KOPT-K1 (cell line): ENCODE data around the gene SGCD.

Experiments
- H3K27ac ChIP-seq: fragments of 200-600 bp; sonication (generic); 2 replicates; pipeline ENCODE4 v1.5.1; 2016; ENCODE audit warnings: antibody characterized with exemption, mild to moderate bottlenecking, low read depth, low read length; ENCODE audit not compliant: poor library complexity, severe bottlenecking
- H3K36me3 ChIP-seq: fragments of 200-600 bp; sonication (generic); 2 replicates; pipeline ENCODE4 v1.5.1; 2017; ENCODE audit warnings: antibody characterized with exemption, mild to moderate bottlenecking, low read length, moderate library complexity; ENCODE audit not compliant: insufficient read depth
- H3K9me3 ChIP-seq: fragments of 200-600 bp; sonication (generic); 2 replicates; pipeline ENCODE4 v1.5.1; 2017; ENCODE audit warnings: antibody characterized with exemption, low read length, mild to moderate bottlenecking; ENCODE audit not compliant: insufficient read depth, poor library complexity, severe bottlenecking

SGCD gene

DNA sequence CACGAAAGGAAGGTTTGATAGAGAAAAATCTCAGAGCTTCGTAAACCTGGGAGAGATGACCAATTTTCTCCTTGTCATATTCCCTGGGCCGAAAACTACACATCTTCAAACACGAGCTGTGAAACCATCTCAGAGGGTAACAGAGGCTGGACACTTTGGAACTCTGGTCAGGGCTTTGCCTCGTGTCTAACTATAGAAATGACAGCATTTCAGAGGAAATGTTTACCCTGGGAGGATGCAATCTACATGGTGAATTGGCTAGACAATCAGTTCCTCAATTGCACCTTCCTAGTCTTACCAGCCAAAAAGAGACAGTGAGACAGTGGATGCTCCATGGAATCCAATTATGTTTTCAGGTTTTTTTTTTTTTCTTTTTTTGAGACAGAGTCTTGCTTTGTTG, 414.6 kb downstream of the SGCD start:
- Histone ChIP-seq H3K36me3 (no peaks in the 10 kb centered on the region), H3K27ac (no peak overlapping the region), H3K9me3 (no peaks in the 10 kb centered on the region)

DNA sequence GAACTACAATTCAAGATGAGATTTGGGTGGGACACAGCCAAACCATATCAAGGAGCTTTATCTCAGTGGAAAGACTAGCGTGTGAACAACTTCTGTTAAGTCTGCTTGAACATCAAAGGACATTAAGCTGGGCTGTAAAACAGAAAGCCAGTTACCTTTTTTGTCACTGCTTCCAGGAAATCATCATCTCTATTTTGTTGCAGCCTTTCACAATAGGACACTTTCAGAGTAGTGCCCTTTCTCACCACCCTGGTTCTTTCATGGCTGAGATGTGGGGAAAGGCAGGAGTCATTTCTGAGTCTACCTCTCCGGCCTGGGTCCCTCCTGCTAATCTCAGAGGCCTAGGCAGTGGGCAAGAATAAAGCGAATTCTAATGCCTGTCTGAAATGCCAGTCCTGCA, 426.9 kb downstream of the SGCD start:
- H3K9me3 ChIP-seq: no peaks in the 10 kb centered on the region
- H3K27ac ChIP-seq: no peak overlapping the region
- H3K36me3 ChIP-seq: no peaks in the 10 kb centered on the region

DNA sequence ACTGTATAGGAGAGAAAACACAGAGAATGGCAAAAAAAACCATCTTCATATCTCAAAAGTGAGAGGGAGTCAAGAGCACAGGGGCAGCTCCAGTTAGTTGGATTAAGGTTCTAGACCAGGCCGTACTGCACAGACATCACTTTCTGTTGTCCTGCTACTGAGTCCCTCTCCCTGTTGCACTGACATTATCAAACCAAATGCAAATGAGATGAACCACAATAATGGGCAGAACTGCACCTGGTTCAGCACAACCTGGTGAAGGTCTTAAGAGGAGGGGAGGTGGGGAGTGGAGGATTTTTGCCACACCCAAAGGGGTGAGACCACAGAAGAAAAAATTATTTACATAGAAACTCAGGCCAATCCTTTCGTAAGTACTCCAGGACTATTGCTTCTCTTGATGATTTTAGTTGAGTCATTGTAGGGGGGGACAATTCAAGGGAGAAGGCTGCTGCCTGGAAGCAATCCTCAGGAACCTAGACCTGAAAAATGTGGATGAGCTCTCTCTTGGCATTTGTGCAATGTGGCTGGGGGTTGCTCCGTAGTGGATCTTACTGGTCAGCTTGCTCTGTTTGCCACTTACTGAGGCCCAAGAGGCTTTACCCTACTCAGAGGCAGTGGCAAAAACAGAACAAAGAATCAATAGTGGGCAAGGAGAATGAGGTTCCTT, 428.6 kb downstream of the SGCD start:
- H3K27ac ChIP-seq: no peak overlapping the region
- no peaks in the 10 kb centered on the region for H3K36me3 ChIP-seq
- no peaks in the 10 kb centered on the region for H3K9me3 ChIP-seq

DNA sequence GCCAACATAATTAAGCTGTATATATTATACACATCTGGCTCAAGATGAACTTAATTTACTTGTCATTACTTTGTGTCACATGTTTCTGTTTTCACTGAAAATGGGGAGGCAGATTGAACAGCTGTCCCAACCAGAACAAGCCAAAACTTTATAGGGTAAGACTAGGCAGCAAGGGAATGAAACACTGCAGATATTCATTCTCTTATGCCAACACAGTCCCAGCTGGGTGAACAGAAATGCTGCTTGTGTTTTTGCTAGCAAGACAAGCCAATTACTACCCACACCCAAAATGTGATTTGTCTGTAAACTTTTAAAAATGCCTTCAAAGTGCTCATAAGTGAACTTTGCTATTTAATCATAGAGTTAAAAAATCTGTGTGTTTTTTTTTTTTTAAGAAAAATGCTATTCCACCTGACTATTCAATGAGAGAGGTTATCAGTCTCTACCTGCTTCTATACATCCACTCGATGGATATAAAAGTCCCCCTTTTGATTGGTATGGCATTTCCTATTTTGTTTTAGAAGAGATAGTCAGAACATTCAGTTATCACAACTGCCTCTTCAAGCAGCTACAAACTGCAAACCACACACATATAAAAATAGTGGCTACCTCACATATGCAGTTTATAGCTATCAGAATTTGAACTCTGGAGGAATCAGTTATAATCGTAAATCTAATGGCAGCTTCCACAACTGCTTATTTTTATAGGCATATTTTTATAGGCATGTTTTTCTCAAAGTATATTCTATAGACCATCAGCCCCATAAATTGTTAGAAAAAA, 431.2 kb downstream of the SGCD start:
- no peak overlapping the region for H3K27ac ChIP-seq
- H3K9me3 ChIP-seq: no peaks in the 10 kb centered on the region
- no peaks in the 10 kb centered on the region for H3K36me3 ChIP-seq

DNA sequence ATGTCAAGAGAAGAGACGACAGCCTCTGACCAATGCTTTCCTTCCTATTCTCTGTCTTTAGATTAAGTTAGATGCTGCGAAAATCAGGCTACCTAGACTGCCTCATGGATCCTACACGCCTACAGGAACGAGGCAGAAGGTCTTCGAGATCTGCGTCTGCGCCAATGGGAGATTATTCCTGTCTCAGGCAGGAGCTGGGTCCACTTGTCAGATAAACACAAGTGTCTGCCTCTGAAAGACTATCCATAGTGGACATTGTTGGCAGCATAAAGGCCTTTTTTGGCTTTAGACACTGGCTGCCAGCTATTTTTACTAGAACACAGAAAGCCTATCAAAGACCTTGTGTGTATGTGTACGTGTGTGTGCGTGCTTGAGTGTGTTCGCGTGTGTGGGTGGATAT, 432.2 kb downstream of the SGCD start:
- Histone ChIP-seq H3K9me3 (no peaks in the 10 kb centered on the region), H3K27ac (no peak overlapping the region), H3K36me3 (no peaks in the 10 kb centered on the region)

DNA sequence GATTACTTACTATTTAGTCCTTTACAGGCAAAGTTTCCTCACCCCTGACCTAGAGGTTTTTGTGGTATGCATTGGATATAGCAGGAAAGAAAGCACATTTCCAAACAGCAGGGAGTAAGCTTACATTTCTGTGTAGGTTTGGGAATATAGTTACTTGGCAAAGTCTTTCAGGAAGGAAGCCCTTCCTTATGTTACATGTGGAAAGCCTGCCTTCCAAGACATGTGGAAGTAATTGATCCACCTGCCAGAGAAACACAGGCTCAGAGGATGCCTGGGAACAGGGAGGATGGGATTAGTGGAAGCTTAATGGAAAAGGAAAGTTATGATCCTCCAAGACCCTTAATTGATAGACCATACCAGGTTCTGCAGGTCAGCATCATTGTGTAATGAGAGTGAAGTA, 435.8 kb downstream of the SGCD start:
- H3K9me3 ChIP-seq: no peaks in the 10 kb centered on the region
- H3K36me3 ChIP-seq: no peaks in the 10 kb centered on the region
- no peak overlapping the region for H3K27ac ChIP-seq

DNA sequence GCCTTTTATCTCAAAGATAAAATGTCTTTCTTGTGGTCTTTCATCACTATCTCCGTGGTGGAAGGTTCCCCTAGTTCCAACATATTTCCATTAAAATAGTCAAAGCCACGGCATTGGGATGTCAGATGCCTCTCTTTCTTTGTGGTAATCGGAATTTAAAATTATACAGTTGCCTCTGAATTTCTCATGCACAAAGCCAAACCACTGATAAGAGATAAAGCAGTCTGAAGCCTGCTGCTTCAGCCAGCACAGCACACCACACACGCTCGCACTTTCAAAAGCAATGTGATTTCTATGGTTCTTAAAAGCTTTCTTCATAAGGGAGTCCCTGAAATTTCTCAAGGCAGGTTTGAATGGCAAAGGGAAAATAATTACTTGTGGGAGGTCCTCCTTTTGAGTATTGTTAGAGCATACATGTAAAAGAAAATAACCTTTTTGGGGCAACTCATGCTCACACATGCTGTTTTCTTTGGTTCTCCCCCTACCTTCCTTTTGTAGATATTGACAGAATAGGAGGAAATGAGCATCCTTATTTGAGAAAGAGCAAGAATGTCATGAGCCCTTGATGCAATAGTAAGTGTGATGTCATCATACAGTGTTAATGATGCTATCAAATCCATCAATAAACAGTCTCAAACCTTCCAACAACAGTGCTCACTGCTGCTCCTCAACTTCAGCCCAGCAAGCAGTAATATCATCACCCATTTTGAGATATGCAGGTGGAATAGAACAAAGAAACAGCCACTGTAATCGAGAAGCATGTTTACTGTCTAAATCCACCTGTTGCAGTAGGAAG, 437.4 kb downstream of the SGCD start:
- Histone ChIP-seq H3K9me3 (no peaks in the 10 kb centered on the region), H3K27ac (no peak overlapping the region), H3K36me3 (no peaks in the 10 kb centered on the region)

DNA sequence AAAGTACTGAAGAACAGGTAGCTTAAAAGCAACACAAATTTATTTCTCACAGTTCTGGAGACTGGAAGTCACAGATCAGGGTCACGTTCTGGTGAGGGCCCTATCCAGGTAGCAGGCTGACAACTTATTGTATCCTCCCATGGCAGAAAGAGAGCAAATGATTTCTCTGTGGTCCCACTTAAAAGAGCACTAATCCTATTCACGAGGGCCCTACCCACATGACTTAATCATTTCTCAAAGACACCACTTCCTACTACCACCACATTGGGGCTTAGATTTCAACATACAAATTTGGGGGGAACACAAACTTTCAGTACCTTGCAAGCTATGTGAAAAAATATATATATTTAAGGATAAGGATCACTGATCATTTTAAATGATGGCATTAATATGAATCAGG, 447.3 kb downstream of the SGCD start:
- no peak overlapping the region for H3K27ac ChIP-seq
- no peaks in the 10 kb centered on the region for H3K9me3 ChIP-seq
- H3K36me3 ChIP-seq: no peaks in the 10 kb centered on the region

DNA sequence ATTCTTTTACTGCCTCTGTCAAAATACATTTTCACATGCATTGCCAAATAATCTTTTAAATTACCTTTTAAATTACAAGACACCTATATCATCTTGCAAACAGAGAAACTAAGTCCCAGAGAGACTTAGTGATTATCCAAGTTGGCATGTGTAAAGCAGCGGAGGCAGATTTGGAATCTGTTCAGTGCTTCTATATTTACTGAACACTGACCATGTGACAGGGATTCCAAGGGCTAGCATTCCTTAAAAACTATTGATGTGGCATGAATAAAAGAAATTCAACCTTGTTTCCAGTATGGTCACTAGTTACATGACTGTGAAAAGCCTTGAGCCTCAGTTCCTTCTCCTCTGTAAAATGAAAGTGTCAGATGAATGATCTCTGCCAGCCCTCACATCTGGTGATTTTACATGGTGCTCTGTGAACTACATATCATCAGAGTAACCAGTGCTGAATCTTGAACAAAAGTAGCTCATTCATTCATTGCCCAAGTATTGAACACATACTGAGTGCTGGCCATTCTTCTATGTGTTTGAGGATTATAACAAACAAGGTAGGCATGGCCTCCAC, 451.3 kb downstream of the SGCD start:
- H3K9me3 ChIP-seq: no peaks in the 10 kb centered on the region
- no peak overlapping the region for H3K27ac ChIP-seq
- H3K36me3 ChIP-seq: no peaks in the 10 kb centered on the region

DNA sequence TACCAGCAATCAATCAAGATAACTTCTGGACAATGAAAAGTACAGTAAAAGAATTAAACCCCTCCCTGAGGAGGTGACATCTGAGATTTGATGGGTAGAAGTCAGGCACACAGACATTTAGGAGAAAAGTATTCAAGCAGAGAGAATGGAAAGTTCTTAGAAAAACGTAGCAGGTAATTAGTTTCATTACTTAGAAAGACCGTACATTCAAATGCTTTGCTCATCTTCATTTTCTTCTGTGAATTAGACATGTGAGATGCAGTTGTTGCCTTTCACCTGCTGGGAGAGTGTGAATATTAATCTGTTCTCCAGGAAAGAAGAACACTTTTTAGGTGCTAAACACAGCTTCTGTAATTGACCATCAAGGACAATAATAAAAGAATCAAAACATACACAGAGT, 451.8 kb downstream of the SGCD start:
- Histone ChIP-seq H3K9me3 (no peaks in the 10 kb centered on the region), H3K27ac (no peak overlapping the region), H3K36me3 (no peaks in the 10 kb centered on the region)

DNA sequence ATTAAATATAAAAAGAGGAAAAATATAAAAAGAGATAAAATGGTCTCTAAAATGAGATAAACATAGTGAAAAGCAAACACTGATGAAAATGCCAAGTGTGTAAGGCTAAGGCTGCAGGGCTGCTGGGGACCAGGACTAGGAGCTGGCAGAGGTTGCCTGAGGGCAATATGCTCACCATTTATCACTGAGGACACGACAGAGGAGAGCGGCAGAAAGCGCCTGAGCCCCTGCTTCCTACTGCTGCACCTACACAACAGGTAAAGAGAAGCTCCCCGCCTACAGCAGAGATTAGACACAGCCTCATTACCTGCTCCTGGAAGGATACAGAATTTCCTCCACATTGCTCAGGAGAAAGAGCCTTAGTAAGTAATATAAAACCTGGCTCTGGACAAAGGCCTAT, 452.5 kb downstream of the SGCD start:
- H3K27ac ChIP-seq: no peak overlapping the region
- no peaks in the 10 kb centered on the region for H3K36me3 ChIP-seq
- no peaks in the 10 kb centered on the region for H3K9me3 ChIP-seq

DNA sequence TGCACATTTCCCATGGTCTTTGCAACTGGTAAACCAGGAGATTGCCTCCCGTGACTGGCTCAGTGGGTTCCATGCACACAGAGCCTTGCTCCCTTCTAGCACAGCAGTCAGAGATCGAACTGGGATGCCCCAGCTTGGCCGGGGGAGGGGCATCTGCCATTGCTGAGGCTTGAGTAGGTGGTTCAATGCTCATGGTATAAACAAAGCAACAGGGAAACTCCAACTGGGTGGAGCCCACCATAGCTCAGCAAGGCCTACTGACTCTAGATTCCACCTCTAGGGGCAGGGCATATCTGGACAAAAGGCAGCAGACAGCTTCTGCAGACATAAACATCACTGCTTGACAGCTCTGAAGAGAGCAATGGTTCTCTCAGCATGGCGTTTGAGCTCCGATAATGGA, 456.1 kb downstream of the SGCD start:
- Histone ChIP-seq H3K27ac (no peak overlapping the region), H3K36me3 (no peaks in the 10 kb centered on the region), H3K9me3 (no peaks in the 10 kb centered on the region)

DNA sequence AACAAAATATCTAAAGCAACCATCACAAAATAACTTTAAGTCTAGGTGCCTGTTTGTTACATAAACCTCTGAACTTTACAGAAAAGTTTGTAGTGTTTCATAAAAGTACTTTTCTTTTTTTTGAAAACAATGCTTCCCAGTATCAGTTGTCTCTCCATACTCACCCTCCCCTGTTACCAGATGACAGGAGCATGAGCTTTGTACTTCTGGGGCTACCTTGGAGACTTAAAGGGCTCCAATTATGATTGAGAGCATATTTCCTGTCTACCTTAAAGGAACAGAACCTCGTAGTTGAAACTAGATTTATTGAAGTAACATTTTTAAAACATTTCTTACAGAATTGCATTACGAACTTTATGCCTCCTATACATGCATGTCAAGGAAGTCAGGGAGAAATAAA, 467.7 kb downstream of the SGCD start:
- H3K36me3 ChIP-seq: no peaks in the 10 kb centered on the region
- H3K9me3 ChIP-seq: no peaks in the 10 kb centered on the region

DNA sequence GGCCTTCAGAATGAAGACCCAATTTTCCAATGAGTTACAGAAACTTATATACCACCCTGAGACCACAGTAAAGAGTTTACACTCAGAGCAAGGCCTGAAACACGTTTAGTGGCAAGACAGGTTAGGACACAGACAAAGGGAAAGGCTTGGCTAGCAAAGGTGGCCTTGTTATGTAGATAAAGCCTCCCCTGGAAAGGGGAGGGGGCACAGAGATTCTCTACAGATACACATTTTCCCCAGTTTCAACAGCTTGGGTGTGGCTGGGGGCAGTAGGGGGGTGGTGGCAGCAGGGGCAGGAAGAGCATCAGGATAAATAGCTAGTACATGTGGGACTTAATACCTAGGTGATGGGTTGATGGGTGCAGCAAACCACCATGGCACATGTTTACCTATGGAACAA, 471.2 kb downstream of the SGCD start:
- no peaks in the 10 kb centered on the region for H3K36me3 ChIP-seq
- no peak overlapping the region for H3K27ac ChIP-seq

More for the DNA sequence above, 467.7 kb downstream of the SGCD start:
- no peak overlapping the region for H3K27ac ChIP-seq

DNA sequence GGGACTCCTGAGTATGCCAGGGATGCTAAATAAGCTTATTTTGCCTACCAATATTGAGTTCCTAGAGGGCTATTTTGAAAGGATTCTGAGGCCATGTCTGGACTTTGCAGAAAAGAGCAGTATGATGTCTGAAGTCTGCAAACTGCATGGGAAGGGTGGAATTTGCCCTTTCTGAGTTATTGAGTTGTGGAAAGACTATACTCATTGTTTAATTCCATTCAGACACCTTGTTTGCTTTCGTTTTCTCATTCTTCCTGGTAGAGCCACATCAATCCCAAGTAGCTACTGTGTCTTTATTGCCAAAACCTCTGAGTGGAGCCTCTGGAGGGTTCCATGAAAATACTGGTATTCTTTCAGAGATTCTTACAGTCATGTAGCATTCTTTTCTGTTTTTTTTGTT, 472.2 kb downstream of the SGCD start:
- Histone ChIP-seq H3K9me3 (no peaks in the 10 kb centered on the region), H3K27ac (no peak overlapping the region), H3K36me3 (no peaks in the 10 kb centered on the region)

More for the DNA sequence above, 471.2 kb downstream of the SGCD start:
- no peaks in the 10 kb centered on the region for H3K9me3 ChIP-seq
